GM23248 (cell line): ENCODE measurements around the gene GULP1.

Experiments
- EZH2 ChIP-seq: fragments of 200-600 bp; sonication (generic); IDR thresholded peaks from 2 replicates; pipeline ENCODE4 v1.6.1; 2018; ENCODE audit warnings: antibody characterized with exemption, mild to moderate bottlenecking; ENCODE audit not compliant: insufficient read depth, poor library complexity, severe bottlenecking
- EZH2phosphoT487 ChIP-seq: fragments of 200-600 bp; sonication (generic); IDR thresholded peaks from 2 replicates; pipeline ENCODE4 v1.6.1; 2018; ENCODE audit warnings: antibody characterized with exemption, moderate library complexity, mild to moderate bottlenecking, low read depth; ENCODE audit not compliant: insufficient read depth

GRCh38 chr2:188307850-188308283, 16.2 kb downstream of the GULP1 start:
- no peak for TF ChIP-seq EZH2
- no peak for TF ChIP-seq EZH2phosphoT487
